GM12891 (cell line): ENCODE results near the gene DNM3.

Experiments used
- PAX5 ChIP-seq: IDR thresholded peaks from 2 replicates; pipeline ENCODE4 v1.6.1; 2011; ENCODE audit warnings: low read length, moderate library complexity, mild to moderate bottlenecking; ENCODE audit not compliant: insufficient read depth, severe bottlenecking
- POLR2A ChIP-seq: IDR thresholded peaks from 2 replicates; pipeline ENCODE4 v1.6.1; 2011; ENCODE audit warnings: low read depth, low read length, control low read depth
- POLR2AphosphoS5 ChIP-seq: IDR thresholded peaks from 2 replicates; pipeline ENCODE4 v1.6.1; 2011; ENCODE audit warnings: low read depth, low read length, control low read depth
- POU2F2 ChIP-seq: IDR thresholded peaks from 2 replicates; pipeline ENCODE4 v1.6.1; 2011; ENCODE audit warnings: low read depth, mild to moderate bottlenecking, control low read depth, low read length, moderate library complexity
- SPI1 ChIP-seq: IDR thresholded peaks from 2 replicates; pipeline ENCODE4 v1.6.1; 2011; ENCODE audit warnings: low read depth, low read length, control low read depth
- TAF1 ChIP-seq: IDR thresholded peaks from 2 replicates; pipeline ENCODE4 v1.6.1; 2011; ENCODE audit warnings: low read depth, low read length, control low read depth

GRCh38 chr1:172354291-172355274 lies 513.3 kb downstream of the DNM3 start:
- no peak for TF ChIP-seq POLR2A
- TF ChIP-seq SPI1 = no peak
- TF ChIP-seq POU2F2 = no peak
- TF ChIP-seq POLR2AphosphoS5 = no peak
- no peak for TF ChIP-seq TAF1
- no peak for TF ChIP-seq PAX5
